Coronary artery (tissue), 2 donors: ENCODE measurements around the gene SLC22A3.
A peak's percentile ranks its signal among the peaks of the same experiment; 100 is the strongest.

Experiments
- DNase-seq: peaks from one replicate; pipeline ENCODE4 v3.0.0-alpha.2; 2017; ENCODE audit warnings: low spot score
- H3K27ac ChIP-seq, 2 donors: fragments of 200-600 bp; sonication (generic); one replicate each; pipeline ENCODE4 v1.5.1; 2016 to 2019
- H3K4me3 ChIP-seq: fragments of 200-600 bp; sonication (generic); 2 replicates; pipeline ENCODE4 v1.5.1; 2016; ENCODE audit warnings: mild to moderate bottlenecking, moderate library complexity
- CTCF ChIP-seq: fragments of 200-600 bp; sonication (generic); IDR thresholded peaks from one replicate; pipeline ENCODE4 v1.5.1; 2019; ENCODE audit warnings: antibody characterized with exemption

SLC22A3 gene

GRCh38 chr6:160309718-160310117 lies 38.5 kb upstream of the SLC22A3 start:
- TF ChIP-seq CTCF: no peak
- no peak overlapping the region for H3K4me3 ChIP-seq
- H3K27ac ChIP-seq: no peak overlapping the region
- DNase-seq: no peak

- no peak for DNase-seq
- Histone ChIP-seq H3K4me3 (no peak overlapping the region), H3K27ac (no peak overlapping the region)
- TF ChIP-seq CTCF: no peak
These were observed 35.3 kb upstream of the SLC22A3 start for GRCh38 chr6:160312900-160313299.

GRCh38 chr6:160315310-160315709 lies 32.9 kb upstream of the SLC22A3 start:
- no peak overlapping the region for H3K4me3 ChIP-seq
- DNase-seq: no peak
- TF ChIP-seq CTCF: no peak

GRCh38 chr6:160316261-160316660 lies 31.9 kb upstream of the SLC22A3 start:
- Histone ChIP-seq H3K4me3 (no peak overlapping the region), H3K27ac (no peak overlapping the region)
- DNase-seq: no peak
- no peak for TF ChIP-seq CTCF

More at GRCh38 chr6:160315310-160315709, 32.9 kb upstream of the SLC22A3 start:
- no peak overlapping the region for H3K27ac ChIP-seq

- no peak for DNase-seq
- no peak overlapping the region for H3K4me3 ChIP-seq
- H3K27ac ChIP-seq: no peak overlapping the region
- no peak for TF ChIP-seq CTCF
These were observed 28.9 kb upstream of the SLC22A3 start for GRCh38 chr6:160319246-160319645.

- H3K4me3 ChIP-seq: no peak overlapping the region
- no peak for TF ChIP-seq CTCF
- no peak overlapping the region for H3K27ac ChIP-seq
- DNase-seq: no peak
These were observed 26.3 kb upstream of the SLC22A3 start for GRCh38 chr6:160321729-160322505.

GRCh38 chr6:160327981-160328380 lies 20.2 kb upstream of the SLC22A3 start:
- no peak for DNase-seq
- no peak for TF ChIP-seq CTCF
- Histone ChIP-seq H3K4me3 (no peak overlapping the region), H3K27ac (peak overlapping the region; percentile 74 to 83)
